Hematopoietic multipotent progenitor cell treated with erythropoietin and hydrocortisone succinate and interleukin-3 and kit ligand, for 6 days (in vitro differentiated cells): Measurements from ENCODE around the gene NEAT1.
"Not testable (repeated sequence)": the region's sequence is repeated elsewhere in the genome, so short reads cannot be mapped to it uniquely, and the experiment has no call there.

Experiments used
- DNase-seq: peaks from one replicate; pipeline ENCODE4 v3.0.0-alpha.2; 2015

Gene NEAT1

GRCh38 chr11:65436412-65437032, 13.9 kb downstream of the NEAT1 start:
- DNase-seq = no peak

GRCh38 chr11:65437436-65438227, 15.0 kb downstream of the NEAT1 start:
- peak; percentile 2 for DNase-seq

- DNase-seq = peak; percentile 3
Observed at GRCh38 chr11:65438257-65439151, 15.9 kb downstream of the NEAT1 start.

DNA sequence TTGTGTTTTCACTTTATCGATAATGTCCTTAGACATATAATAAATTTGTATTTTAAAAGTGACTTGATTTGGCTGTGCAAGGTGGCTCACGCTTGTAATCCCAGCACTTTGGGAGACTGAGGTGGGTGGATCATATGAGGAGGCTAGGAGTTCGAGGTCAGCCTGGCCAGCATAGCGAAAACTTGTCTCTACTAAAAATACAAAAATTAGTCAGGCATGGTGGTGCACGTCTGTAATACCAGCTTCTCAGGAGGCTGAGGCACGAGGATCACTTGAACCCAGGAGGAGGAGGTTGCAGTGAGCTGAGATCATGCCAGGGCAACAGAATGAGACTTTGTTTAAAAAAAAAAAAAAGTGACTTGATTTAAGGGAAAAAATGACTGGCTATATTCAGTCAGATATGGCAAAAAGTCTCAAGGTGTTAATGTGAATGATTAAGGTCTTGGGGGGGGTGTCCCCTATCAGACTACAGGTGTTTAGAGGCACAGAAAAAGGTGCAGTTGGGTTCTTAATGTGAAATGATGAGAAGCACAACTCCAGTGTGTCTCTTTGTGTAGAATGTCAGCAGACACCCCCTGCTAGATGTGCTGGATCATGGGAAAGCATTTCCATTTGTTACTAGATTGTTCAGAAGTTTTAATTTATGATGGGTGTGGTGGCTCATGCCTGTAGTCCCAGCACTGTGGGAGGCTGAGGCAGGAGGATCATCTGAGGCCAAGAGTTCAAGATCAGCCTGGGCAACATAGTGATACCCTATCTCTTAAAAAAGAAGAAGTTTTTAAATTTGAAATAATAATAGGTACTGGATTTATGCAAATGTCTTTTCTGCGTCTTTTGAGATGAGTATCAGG, 17.0 kb downstream of the NEAT1 start:
- DNase-seq = peak; percentile 3

DNA sequence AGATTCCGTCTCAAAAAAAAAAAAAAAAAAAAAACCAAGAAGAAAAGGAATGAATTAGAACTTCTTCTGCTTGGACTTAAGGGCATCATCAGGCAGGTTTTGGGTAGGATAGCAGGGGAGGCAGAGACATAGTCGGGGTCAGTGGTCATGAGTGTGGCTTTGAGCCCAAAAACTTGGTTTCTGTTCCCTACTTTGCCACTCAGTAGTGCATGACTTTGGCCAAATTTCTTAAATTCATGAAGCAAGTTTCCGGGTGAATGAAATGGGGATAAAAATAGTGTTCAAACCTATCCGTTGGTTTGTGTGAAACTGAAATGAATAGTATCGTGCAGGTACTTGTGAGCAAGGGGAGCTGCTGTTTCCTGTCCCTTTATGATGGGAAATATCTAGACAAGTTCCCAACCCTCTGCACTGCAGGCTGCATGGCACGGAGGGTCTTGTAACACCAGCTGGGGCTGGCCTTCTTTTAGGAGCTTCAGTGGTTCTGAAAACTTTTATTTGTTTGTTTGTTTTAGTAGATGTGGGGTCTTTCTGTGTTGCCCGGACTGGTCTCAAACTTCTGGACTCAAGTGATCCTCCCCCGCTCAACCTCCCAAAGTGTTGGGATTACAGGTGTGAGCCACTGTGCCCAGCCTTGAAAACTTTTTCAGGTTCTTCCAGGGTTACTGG, 18.4 kb downstream of the NEAT1 start:
- peak; percentile 15 for DNase-seq

DNA sequence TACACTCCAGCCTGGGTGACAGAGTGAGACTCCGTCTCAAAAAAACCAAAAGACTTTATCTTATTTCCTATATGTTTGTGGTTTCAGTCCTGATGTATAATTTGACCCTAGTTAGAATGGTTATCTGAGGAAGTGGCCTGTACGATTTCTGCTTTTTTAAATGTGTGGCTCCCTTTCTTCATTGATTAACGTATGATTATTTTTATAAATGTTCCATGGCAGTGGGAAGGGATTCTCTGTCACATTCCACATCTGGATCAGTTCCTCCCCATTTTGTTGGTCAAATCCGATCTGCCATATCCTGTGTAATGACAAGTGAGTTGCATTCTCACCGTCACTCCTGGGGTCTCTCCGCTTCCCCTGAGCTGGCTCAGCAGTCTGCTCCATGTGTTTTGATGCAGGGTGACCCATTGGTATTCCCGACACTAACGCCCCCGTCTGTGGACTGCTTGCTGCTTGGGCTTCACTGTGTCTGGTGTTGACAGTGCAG, 20.3 kb downstream of the NEAT1 start:
- peak; percentile 82 for DNase-seq

- DNase-seq = peak; percentile 18
Observed at GRCh38 chr11:65444314-65445051, 21.9 kb downstream of the NEAT1 start.

DNA sequence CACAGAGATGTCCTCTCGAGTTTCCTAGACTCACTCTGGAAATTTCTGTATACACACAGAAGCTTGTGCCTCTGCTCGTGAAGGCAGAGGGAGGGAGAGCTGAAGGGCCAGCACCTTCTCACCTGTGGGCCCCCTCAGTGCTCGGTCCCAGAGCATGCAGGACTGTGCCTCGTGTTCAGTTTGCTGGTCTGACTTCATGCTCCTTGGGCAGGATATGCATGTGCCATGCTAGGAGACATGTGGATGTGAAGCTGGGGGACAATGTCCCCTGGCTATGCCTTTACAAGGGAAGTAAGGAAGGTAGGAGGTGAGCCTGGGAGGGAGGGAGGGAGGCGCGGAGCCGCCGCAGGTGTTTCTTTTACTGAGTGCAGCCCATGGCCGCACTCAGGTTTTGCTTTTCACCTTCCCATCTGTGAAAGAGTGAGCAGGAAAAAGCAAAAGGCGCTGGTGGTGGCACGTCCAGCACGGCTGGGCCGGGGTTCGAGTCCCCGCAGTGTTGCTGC, 22.6 kb downstream of the NEAT1 start:
- DNase-seq = no peak

GRCh38 chr11:65445604-65446445, 23.2 kb downstream of the NEAT1 start:
- peak; percentile 29 for DNase-seq

DNA sequence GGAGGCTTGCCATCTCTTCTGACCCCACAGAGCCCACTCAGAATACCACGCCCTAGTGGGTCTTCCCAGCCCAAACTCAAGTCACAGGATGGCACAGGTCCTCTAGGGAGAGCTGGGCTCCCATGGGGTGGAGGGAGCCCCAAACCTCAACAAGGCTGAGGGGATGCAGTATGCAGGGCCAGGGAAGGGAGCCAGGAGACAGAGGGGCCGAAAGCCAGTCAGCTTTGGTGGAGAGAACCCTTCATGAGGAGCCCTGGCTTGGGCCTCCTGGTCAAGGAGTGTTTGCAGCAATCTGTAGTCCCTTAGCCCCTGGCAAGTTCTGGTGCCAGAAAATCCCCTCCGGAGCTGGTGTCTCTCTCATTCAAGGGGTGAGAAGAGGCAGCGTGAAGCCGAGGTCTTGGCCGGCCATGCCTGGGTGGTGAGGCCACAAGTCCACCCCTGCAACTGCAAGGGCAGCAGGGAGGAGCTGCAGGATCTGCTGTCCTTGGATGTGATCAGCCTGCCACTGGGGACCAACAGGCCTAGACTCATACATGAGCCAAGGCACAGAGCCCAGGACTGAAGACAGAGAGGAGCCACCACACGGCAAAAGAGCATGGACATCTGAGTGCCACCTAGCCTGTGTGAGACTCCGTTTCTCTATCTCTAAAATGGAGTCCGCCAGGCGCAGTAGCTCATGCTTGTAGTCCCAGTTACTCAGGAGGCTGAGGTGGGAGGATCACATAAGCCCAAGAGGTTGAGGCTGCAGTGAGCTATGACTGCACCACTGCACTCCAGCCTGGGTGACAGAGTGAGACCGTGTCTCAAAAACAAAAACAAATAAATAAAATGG, 24.1 kb downstream of the NEAT1 start:
- peak; percentile 33 for DNase-seq

- DNase-seq = peak; percentile 5
Observed at GRCh38 chr11:65448074-65448417, 25.4 kb downstream of the NEAT1 start.

DNA sequence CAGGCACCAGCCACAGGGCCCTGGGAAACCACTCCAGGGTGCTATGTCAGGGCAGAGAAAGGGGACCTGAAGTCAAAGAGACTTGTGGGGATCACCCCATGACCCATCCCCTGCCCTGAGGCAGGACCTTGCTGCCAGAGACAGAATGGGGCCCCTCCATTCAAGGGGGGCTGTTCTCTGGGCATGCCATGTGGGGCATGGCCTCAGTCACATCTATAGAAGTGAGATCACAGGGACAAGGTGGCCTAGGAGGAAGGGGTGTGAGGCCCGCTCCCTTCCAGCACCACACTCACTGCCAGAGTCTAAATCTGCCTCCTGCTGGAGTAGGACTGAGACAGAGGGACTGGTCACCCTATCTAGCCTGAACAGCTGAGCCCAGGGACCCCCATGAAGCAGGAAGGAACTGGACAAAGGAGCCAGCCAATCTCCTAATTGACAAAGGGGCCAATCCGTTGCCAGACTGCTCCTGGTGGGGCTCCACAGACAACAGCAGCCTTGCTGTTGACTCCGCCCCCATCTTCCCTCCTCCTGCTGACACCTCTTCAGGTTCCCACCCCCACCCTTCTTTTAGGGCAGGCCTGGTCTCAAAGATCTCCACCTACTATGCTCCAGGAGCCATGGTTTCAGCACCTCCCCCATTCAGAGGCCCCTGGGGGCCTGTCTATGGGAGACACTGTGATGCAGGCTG, 26.0 kb downstream of the NEAT1 start:
- DNase-seq = peak; percentile 49

DNA sequence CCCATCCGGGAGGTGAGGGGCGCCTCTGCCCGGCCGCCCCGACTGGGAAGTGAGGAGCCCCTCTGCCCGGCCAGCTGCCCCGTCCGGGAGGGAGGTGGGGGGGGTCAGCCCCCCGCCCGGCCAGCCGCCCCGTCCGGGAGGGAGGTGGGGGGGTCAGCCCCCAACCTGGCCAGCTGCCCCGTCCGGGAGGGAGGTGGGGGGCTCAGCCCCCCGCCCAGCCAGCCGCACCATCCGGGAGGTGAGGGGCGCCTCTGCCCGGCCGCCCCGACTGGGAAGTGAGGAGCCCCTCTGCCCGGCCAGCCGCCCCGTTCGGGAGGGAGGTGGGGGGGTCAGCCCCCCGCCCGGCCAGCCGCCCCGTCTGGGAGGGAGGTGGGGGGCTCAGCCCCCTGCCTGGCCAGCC, 28.7 kb downstream of the NEAT1 start:
- DNase-seq = not testable (repeated sequence)

DNA sequence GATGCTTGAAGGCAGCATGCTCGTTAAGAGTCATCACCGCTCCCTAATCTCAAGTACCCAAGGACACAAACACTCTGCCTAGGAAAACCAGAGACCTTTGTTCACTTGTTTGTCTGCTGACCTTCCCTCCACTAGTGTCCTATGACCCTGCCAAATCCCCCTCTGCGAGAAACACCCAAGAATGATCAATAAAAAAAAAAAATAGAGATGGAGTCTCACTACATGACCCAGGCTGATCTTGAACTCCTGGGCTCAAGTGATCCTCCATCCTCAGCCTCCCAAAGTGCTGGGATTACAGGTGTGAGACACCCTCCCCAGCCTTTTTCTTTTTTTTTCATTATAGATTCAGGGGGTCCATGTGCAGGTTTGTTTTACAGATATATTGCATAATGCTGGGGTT, 29.7 kb downstream of the NEAT1 start:
- DNase-seq = not testable (repeated sequence)

- peak; percentile 43 for DNase-seq
Observed at GRCh38 chr11:65452806-65453490, 30.4 kb downstream of the NEAT1 start.

GRCh38 chr11:65454311-65454695, 31.7 kb downstream of the NEAT1 start:
- no peak for DNase-seq

DNA sequence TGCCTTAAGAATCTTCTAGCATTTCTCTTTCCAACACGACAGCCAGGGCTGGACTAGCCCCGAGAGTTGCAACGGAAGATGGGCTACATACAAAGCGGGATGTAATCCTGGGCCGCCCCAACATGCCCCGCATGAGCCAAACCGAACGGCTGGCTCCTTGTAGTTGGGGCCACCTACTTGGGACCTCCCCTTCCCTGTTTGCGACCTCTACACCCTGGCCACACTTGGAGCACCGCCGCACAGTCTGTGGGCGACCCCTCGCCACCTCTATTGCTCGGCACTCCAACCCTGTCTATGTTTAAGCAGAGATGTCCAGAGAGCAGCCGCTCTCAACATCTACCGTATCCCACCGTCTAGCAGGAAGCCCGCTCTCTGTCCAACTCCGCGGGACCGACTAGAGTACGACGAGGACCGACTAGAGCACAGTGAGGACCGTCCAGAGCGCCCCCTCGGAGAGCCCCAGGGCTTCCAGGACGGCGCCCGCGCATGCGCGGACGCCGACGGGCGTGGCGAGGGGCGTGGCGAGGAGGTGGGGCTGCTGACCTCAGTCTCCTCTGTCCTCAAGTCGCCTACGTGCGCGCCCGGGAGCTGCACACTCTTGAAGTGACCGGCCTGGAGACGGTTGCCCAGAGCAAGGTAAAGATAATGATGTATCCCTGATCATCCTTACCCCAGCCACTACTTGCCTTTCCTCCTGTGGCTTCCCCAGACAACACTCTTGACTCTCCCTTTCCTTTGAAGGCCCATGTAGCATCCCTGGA, 32.3 kb downstream of the NEAT1 start:
- peak; percentile 85 for DNase-seq
